GM19351 (cell line): ENCODE measurements around the gene MYT1.
"Not testable (repeated sequence)": the region's sequence is repeated elsewhere in the genome, so short reads cannot be mapped to it uniquely, and the experiment has no call there.

Experiments
- ATAC-seq: cut with Tn5 transposase; IDR thresholded peaks from one replicate; pipeline ENCODE4 v1.9.1; 2021; ENCODE audit warnings: mild to moderate bottlenecking, moderate library complexity; ENCODE audit not compliant: unreplicated experiment

Gene MYT1

DNA sequence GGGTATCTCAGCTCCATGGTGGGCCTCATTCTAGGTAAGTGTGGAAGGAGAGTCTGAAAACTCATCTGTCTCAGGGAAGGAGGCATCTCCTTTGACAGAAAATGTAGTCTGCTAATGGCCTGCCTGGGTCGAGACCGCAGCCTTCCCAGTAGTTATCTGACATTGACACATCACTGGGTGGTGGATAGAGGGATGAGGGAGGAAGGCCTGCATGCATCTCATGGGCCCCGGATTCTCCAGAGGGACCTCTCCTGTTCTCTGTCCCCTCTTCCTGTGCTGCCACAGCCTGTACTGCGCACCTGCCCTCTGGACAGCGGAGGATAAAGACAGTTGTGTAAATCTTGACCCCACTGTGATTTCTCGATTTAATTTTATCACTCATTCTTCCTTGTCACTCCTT is 96.0 kb downstream of the MYT1 start:
- ATAC-seq = no peak

DNA sequence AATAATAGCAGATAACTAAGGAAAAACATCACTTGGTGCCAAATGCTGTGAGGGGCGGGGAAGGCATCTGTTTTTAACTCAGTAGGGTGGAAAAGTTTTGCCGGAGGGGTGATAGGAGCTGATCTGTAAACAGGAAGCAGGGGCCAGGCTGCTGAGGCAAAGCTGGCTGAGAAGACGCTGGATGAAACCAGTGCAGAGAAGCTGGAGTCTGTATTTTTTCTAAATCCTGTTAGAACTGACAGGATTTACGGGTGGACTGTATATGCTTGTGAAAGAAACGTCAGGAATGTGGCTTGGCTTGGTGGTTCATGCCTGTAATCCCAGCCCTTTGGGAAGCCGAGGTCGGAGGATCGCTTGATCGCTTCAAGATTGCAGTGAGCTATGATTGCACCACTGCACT is 96.9 kb downstream of the MYT1 start:
- no peak for ATAC-seq

DNA sequence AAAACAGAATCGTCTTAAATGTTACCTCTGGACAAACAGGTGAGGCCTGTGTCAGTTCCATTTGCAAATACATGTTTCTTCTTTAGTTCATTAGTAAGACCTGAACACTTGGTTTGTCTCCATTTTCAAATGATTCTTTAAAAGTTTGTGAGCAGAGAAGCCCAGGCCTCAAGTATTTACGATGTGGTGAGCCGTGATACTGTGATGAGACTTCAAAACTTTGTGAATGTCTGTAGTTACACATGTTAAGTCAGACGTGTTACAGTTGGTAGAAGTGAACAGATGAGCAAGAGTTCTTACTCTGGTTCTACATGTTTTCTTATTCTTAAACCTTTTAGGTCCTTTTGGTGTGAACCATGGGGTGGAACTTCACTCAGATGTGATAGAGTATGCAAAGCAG is 99.8 kb downstream of the MYT1 start:
- ATAC-seq = no peak

DNA sequence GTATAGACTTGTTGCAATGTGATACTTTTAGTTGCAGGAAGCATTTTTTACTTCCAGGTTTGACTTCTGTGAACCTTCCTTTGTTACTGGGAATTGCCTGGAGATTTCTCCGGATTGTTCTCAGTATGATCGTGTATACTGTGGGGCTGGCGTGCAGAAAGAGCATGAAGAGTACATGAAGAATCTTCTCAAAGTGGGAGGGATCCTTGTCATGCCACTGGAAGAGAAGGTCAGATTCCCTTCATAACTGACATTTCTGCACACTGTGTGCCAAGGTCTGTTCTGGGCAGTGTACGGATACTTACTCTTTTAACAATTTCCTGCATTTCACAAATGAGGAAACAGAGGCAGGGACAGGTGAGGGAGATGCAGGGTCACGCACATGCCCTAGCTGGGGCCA is 100.9 kb downstream of the MYT1 start:
- no peak for ATAC-seq

DNA sequence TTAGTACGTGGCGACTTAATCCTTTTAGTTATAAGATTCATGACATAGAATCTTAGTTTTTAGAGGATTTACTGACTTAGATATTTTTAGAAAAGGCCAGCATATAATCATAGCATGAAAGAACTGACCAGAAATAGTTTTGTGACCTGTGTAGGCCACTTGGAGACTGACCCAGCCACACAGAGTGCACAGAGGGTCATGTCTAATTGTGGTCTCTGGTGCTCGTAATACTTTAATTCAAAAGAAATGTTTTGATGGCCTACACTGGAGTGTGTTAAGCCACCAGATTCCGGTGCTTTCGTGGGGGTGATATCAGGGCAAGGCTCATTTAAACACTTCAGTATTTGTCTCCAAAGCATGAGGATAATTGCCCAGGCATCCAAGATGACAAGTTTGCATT is 102.7 kb downstream of the MYT1 start:
- ATAC-seq = no peak

DNA sequence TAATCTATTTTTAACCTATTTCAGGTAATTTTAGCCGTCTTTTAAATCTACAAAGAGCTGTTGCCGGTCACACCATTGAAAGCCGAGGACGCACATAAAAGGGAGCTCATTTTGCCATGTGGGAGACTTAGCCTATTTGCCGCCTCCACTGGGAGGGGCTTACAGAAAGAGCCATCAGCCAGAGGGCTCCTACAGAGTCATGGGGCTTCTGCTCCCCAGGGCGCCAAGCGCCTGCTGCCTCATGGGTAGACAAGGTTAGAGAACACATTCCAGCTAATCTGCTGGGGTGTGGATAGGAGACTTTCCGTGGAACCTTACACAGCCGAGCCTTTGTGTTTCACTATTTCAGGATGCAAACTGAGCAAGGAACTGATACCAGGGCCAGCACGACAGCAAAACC is 103.9 kb downstream of the MYT1 start:
- no peak for ATAC-seq

DNA sequence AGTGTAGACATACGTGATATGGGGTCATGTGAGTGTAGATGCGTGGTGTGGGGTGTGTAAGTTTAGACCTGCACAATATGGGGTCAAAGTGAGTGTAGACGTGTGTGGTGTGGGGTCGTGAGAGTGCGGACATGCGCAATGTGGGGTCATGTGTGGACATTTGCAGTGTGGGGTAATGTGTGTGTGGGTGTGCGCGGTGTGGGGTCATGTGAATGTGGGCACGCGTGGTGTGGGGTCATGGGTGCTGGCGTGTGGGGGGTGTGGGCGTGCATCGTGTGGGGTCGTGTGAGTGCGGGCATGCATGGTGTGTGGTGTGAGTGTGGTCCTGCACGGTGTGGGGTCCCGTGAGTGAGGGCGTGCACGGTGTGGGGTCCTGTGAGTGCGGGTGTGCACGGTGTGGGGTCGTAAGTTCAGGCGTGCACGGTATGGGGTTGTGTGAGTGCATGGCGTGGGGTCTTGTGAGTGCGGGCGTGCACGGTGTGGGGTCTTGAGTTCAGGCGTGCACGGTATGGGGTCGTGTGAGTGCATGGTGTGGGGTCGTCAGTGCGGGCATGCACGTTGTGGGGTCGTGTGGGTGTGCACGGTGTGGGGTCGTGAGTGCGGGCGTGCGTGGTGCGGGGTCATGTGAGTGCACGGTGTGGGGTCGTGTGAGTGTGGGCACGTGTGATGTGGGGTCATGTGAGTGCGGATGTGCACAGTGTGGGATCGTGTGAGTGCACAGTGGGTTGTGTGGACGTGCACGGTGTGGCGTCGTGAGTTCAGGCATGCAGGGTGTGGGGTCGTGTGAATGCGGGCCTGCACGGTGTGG is 105.6 kb downstream of the MYT1 start:
- no peak for ATAC-seq

DNA sequence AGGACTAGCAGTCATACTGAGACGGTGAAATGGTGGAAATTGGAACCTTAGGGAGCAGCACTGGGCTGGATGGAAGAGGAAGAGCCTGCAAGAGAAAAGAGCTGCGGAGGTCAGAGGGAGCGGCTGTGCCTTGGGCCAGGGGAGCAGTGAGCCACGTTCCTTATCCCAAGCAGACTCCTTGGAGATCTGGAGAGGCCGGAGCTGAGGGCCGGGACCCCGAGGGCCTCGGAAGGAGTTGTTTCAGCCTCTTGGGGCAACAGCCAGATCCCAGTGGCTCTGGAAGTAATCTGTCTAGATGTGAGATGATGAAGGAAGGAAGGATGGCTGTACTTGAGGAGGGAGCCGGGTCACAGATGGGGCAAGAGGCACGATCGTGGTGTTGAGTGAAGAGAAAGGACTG is 107.4 kb downstream of the MYT1 start:
- no peak for ATAC-seq

DNA sequence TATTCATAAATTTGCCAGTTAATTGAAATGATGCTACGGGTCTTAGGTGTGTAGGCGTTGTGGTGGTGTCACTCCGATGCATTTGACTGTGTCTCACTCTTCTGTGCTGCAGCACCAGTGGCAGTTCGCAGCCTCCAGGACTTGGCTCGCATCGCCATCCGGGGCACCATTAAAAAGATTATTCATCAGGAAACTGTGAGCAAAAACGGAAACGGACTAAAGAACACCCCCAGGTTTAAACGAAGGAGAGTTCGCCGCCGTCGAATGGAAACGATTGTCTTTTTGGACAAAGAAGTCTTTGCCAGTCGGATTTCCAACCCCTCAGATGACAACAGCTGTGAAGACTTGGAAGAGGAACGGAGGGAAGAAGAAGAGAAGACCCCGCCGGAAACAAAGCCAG is 108.9 kb downstream of the MYT1 start:
- no peak for ATAC-seq

DNA sequence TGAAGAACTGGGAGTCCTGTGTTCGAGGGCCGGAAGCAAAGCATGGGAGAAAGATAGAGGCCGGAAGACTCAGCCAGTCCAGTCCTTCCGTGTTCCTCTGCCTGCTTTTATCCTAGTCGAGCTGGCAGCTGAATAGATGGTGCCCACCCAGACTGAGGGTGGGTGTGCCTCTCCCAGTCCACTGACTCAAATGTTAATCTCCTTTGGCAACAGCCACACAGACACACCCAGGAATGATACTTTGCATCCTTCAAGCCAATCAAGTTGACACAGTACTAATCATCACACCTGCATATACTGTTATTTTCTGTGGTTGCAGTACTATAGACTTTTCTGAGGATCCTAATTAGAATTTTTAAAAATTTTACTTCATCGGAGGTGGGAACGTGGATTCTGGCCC is 112.6 kb downstream of the MYT1 start:
- ATAC-seq = no peak

DNA sequence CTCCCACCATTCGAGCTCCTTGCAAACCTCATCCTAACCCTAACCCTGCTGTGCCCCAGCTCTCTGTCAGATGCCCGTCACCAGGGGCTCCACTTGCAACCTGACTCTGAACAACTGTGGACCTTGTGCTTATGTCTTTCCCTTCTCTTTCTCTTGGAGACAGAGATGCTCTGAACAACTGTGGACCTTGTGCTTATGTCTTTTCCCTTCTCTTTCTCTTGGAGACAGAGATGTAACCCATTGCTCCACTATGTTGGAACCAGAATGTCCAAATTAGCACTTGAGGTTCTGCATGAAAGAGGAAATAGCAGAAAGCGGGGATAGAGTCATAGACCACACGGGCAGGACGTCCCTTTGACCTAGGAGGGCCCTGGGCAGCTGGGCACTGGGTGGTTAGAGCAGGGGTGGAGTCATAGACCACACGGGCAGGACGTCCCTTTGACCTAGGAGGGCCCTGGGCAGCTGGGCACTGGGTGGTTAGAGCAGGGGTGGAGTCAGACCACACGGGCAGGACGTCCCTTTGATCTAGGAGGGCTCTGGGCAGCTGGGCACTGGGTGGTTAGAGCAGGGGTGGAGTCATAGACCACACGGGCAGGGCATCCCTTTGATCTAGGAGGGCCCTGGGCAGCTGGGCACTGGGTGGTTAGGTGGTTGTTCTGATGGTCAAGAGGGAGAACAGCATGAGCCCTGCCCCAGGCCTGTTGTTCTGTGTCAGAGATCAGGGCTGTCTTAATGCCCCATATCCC is 113.5 kb downstream of the MYT1 start:
- ATAC-seq = no peak

DNA sequence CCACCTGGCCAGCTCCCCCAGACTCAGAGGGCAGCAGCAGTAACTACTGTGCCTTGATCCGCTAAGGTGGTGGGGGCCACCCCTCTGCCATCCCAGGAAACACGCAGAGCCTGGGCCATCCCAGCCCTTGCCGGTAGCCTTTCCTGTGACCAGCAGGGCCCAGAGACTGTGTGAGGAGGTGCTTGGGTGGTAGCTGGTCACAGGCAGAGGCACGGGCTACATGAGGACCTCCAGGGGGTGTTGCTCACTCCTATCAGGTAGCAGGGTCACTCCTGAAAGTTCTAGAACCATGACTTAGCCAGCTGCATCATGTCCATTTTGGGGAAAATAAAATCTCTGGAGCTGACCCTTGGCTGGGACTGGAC is 114.0 kb downstream of the MYT1 start:
- no peak for ATAC-seq

DNA sequence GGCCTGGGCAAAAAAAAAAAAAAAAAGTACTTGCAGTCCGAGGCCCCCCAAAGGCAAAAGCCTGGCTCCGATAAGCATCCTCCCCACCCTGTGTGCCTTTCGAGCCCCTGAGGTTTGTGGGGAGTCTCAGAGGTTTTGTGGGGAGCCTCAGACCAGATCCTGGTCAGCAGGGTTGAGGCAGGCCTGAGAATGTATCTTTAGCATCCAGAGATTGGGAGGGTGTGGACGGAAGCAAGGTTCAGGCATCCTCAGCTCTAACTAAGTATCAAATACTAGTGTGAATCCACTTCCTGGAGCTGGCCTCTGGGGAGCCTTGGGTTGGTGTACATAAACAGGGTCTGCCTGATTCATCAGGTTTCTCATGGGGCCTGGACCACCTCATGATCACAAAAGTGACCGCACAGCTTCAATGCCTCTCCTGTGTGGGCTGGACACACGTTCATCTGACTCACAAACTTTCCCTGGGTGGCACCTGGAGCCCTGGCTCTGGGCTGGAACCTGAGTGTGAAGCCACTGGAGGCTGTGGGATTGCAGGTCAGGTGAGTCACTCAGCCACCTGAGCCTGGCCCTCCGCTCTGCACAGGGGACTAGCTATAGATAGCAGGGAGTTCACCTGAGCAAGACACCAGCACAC is 115.7 kb downstream of the MYT1 start:
- ATAC-seq = no peak

DNA sequence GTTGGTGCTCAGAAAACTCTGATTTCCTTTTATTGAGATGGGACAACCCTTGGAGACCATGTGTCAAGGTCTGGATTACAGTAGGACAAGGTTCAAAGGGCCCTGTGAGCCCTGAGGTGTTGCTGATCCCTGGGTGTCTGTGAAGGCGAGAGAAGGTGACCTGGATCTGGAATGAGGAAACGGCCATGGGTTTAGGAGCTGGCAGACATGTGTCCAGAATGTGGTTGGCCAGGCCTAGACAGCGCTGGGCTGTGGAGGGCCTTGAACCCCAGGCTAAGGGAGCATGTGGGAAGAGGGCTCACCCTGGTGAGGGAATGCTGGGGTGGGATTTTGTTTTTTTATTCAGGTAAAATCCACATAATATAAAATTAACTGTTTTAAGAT is 116.2 kb downstream of the MYT1 start:
- ATAC-seq = no peak

DNA sequence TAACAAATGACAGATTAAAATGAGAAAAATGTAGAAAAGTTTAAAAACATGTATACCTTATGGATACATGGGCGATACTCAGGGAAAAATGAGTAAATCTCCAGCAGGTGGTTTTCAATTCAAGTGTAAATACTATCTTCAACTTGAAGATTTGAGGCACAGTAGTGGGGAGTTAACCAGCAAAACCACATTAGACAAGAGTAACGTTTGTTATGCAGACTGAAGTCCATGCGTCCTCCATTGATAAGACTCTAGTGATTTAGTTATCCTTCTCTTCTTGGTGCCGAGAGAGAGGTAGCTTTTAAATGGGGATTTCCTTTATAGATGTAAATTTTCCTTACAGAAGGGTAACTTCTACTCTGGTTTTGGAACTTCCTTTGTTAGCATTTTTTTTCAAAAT is 119.4 kb downstream of the MYT1 start:
- ATAC-seq = no peak

DNA sequence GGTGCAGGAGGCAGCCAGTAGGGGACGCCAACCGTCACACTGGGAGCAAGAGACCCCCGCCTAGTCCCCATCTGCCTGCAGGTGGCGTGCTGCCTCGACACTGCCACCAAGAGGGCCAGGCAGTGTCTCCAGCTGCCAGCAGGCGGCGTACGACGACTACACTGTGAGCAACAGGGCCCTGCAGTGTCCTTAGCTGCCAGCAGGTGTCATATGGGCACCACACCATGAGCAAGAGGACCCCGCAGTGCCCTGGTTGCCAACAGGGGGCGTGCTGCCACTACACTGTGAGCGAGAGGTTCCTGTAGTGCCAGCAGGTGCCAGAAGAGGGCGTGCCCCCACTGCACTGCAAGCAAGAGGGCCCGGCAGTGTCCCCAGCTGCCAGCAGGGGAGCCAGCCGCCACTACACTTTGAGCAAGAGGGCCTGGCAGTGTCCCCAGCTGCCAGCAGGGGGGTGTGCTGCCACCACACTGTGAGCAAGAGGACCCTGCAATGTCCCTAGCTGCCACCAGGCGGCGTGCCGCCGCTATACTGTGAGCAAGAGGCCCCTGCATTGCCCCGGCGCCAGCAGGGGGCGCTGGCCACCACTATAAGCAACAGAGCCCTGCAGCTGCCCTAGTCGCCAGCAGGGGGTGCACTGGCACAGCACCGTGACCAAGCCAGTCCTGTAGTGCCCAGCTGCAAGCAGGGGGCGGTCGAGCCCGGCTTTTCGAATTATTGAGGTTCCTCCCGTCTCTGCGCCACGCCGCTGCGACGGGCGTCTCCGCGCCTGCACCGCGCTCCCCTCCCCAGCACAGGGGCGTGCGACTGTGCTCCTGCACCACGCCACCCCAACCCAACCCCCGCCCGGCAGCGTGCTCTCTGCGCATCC is 121.6 kb downstream of the MYT1 start:
- ATAC-seq = peak; percentile 89

DNA sequence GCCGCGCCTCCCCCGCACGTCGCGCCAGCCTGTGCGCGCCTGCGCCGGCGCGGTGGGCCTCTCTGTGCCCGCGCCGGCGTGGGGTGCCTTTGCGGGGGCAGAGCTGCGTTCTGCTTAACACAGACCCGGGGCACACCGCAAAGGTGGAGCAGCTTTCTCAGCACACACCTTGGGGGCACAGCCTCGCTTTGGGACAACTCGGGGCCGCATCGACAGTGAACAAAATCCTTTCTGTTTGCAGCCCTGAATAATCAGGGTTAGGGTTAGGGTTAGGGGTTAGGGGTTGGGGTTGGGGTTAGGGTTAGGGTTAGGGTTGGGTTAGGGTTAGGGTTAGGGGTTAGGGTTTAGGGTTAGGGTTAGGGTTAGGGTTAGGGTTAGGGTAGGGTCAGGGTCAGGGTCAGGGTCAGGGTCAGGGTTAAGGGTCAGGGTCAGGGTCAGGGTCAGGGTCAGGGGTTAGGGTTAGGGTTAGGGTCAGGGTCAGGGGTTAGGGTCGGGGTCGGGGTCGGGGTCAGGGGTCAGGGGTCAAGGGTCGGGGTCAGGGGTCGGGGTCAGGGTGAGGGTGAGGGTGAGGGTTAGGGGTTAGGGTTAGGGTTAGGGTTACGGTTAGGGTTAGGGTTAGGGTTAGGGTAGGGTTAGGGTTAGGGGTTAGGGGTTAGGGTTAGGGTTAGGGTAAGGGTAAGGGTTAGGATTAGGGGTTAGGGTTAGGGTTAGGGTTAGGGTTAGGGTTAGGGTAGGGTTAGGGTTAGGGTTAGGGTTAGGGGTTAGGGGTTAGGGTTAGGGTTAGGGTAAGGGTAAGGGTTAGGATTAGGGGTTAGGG is 122.4 kb downstream of the MYT1 start:
- not testable (repeated sequence) for ATAC-seq

DNA sequence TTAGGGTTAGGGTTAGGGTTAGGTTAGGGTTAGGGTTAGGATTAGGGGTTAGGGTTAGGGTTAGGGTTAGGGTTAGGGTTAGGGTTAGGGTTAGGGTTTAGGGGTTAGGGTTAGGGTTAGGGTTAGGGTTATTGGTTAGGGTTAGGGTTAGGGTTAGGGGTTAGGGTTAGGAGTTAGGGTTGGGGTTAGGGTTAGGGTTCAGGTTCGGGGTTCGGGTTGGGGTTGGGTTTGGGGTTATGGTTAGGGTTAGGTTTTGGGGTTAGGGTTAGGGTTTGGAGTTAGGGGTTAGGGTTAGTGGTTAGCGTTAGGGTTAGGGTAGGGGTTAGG is 123.0 kb downstream of the MYT1 start:
- not testable (repeated sequence) for ATAC-seq
